Measurements from ENCODE around the gene COL4A5.

The COL4A5 gene

DNA sequence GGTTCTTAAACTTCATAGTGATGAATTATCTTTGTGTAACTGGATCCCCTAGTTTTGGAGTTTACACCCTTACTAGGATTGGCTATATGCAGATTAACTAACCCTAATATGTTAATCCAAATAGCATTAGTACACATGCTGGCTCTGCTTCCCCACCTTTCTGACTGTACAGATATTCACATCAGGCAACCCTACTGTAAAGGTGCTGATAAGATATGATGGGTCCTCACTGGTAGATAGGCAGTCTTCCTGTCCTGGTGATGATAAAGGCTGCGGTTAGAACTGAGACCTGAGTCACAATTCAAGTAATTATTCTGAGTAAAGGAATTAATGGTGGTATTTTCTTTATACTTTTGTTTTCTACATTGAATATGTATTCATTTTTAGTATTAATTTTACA, 118.6 kb downstream of the COL4A5 start:
- H3K4me3 ChIP-seq (ENCODE audit: low read length): no peak overlapping the region
- TF ChIP-seq, protein P1, sequence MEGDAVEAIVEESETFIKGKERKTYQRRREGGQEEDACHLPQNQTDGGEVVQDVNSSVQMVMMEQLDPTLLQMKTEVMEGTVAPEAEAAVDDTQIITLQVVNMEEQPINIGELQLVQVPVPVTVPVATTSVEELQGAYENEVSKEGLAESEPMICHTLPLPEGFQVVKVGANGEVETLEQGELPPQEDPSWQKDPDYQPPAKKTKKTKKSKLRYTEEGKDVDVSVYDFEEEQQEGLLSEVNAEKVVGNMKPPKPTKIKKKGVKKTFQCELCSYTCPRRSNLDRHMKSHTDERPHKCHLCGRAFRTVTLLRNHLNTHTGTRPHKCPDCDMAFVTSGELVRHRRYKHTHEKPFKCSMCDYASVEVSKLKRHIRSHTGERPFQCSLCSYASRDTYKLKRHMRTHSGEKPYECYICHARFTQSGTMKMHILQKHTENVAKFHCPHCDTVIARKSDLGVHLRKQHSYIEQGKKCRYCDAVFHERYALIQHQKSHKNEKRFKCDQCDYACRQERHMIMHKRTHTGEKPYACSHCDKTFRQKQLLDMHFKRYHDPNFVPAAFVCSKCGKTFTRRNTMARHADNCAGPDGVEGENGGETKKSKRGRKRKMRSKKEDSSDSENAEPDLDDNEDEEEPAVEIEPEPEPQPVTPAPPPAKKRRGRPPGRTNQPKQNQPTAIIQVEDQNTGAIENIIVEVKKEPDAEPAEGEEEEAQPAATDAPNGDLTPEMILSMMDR (conservative IDR thresholded peaks at IDR 0.05; ENCODE audit: low read length): no peak
- no peak for DNase-seq (ENCODE audit: low read depth)

DNA sequence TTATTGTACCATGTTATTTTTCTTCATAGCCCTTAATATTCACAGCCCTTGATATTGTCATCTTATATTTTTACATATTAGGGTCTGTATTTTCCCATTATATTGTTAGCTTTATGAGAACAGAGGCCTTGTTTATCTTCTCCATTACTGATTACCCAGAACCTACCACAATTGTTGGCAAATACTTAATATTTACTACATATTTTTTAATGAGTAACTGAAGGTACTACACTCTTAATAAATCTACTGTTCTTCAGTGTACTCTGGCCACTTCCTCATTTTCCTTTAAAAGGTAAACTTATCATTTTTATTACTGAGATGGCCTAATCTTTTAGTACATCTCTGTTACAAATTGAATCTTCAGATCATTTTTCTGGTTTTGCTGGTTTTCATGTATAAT, 133.5 kb downstream of the COL4A5 start:
- TF ChIP-seq, protein P1 (conservative IDR thresholded peaks at IDR 0.05; ENCODE audit: low read length): no peak
- no peak overlapping the region for H3K4me3 ChIP-seq (ENCODE audit: low read length)
- no peak for DNase-seq (ENCODE audit: low read depth)

DNA sequence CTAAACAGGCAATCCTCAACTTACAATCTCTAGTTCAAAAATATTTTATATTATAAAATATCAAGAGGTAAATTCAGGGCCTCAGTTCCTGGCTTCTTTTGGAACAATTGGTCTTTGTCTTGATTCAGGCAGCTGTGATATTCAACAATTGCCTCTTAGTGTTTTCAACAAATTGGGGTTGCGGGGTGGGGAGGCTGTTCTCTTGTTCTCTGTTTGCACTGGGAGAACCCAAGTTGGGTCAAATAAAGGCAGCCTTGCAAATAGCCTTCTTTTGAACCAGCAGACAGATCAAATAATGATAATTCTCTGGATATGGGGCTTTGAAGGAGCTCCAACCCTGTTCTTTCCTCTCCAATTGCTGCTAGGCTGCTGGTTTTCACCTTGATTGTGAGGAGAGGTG, 142.5 kb downstream of the COL4A5 start:
- DNase-seq (ENCODE audit: low read depth): no peak
- TF ChIP-seq, protein P1 (conservative IDR thresholded peaks at IDR 0.05; ENCODE audit: low read length): no peak
- no peak overlapping the region for H3K4me3 ChIP-seq (ENCODE audit: low read length)

DNA sequence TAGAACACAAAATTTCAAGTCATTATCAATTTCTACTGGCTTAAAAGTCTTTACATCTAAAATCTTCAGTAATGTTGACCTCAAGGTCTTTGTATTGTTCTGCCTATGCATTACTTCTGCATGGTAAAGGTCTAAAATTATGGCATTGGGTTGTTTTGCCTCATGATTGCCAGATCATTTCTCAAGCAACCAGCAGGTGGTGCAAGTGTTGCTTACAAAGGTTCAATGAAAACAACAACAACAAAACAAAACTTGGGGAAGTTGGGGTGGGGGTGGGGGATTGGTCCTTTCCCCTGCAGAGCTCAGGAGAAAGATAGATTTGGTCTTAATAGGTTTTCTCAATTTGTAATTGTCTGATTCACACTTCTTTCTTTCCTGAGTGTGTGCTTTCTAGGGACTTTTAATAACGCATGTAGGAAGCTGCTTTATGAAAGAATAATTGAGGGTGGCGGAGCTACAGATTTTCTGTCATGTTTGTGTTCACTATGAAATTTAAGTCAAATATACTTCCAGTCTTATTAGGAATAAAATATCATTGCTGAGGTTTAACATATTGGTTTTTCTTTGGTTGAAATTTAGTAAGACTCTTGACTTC, 145.1 kb downstream of the COL4A5 start:
- DNase-seq (ENCODE audit: low read depth): peak; percentile 0
- H3K4me3 ChIP-seq (ENCODE audit: low read length): no peak overlapping the region
- TF ChIP-seq, protein P1 (conservative IDR thresholded peaks at IDR 0.05; ENCODE audit: low read length): peak; percentile 40

DNA sequence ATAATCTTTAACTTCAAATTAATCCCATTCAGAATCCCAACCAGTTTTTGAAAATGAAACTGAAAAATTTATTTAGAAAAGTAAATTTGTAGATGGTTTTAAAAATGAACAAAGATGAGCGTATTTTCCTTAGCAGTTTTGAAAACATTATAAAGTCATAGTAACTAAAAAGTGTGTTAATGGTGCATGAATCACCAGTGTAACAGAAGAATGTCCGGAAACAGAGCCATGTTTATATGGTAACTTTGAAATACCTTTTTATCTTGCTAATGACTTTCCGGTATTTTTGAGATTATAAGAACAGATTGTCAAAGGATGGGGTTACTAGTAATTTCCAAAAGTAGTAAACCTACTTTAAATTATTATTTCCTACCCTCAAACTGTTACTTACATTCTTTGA, 150.9 kb downstream of the COL4A5 start:
- H3K4me3 ChIP-seq (ENCODE audit: low read length): no peak overlapping the region
- DNase-seq (ENCODE audit: low read depth): no peak
- TF ChIP-seq, protein P1 (conservative IDR thresholded peaks at IDR 0.05; ENCODE audit: low read length): no peak

DNA sequence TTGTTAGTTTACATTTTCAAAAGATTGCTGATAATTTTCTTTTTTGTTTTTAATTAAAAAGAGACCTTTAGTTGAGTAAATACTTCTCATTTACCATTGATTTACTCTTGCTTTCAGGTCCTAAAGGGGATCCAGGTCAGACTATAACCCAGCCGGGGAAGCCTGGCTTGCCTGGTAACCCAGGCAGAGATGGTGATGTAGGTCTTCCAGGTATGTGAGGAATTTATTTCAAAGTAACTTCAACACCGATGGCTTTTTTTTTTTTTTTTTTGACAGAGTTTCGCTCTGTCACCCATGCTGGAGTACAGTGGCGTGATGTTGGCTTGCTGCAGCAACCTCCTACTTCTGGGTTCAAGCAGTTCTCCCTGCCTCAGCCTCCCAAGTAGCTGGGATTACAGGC, 161.6 kb downstream of the COL4A5 start:
- DNase-seq (ENCODE audit: low read depth): no peak
- TF ChIP-seq, protein P1 (conservative IDR thresholded peaks at IDR 0.05; ENCODE audit: low read length): no peak
- no peak overlapping the region for H3K4me3 ChIP-seq (ENCODE audit: low read length)

DNA sequence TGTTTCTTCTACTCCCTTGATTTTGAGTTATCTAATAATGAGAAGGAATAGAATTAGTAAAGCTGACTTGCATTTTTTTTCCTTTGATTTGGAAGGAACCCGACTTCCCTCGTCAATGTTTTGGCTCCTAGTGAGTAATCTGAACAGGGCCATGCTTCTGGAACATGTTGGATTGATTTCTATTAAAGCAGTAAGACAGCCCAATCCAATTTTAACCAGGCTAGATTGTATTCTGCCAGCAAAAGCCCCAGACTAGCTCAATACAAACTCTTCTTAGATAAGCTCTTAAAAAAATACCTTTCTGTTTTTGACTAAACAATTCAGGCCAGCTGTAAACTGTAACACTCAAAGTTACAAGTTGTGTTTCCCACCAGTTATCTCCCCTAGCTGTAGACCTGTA, 170.5 kb downstream of the COL4A5 start:
- H3K4me3 ChIP-seq (ENCODE audit: low read length): no peak overlapping the region
- no peak for DNase-seq (ENCODE audit: low read depth)
- TF ChIP-seq, protein P1 (conservative IDR thresholded peaks at IDR 0.05; ENCODE audit: low read length): no peak
